Sigmoid colon (tissue), 7 donors: ENCODE data around the gene CFAP54. TPM values are rescaled to one million over a fixed set of nuclear protein-coding genes. Genes with fewer than 3 reads are reported as not detected.

ENCODE experiments used
- DNase-seq: peaks from one replicate; pipeline ENCODE4 v3.0.0-alpha.2; 2019
- H3K27ac ChIP-seq, 4 donors: fragments of 200-600 bp; sonication (generic); one replicate each; pipeline ENCODE4 v1.5.1; 2016 to 2019; ENCODE audit warnings: mild to moderate bottlenecking in 1 of 4
- H3K27me3 ChIP-seq, 3 donors: fragments of 200-600 bp; sonication (generic); one replicate each; pipeline ENCODE4 v1.5.1; 2019; ENCODE audit warnings: mild to moderate bottlenecking in 1 of 3
- H3K36me3 ChIP-seq, 4 donors: fragments of 200-600 bp; sonication (generic); one replicate each; pipeline ENCODE4 v1.5.1; 2016 to 2019
- H3K4me1 ChIP-seq, 4 donors: fragments of 200-600 bp; sonication (generic); one replicate each; pipeline ENCODE4 v1.5.1; 2017 to 2019
- H3K4me3 ChIP-seq, 4 donors: fragments of 200-600 bp; sonication (generic); one replicate each; pipeline ENCODE4 v1.5.1; 2017 to 2019; ENCODE audit warnings: mild to moderate bottlenecking in 2 of 4, moderate library complexity in 1 of 4
- H3K9me3 ChIP-seq, 4 donors: fragments of 200-600 bp in 3 of 4; sonication (generic) in 3 of 4; one replicate each; pipeline versions ENCODE4 v1.5.1 to v1.6.1; 2013 to 2019
- CTCF ChIP-seq, 4 experiments: fragments of 450-650 bp in 3 of 4; fragments of 200-600 bp in 1 of 4; IDR thresholded peaks; one replicate each; pipeline ENCODE4 v1.5.1; 2016 to 2019; ENCODE audit warnings: antibody characterized with exemption in 4 of 4, mild to moderate bottlenecking in 3 of 4, moderate library complexity in 2 of 4
- EP300 ChIP-seq, 4 donors: sonication (generic); formaldehyde crosslinking; IDR thresholded peaks; one replicate each; pipeline ENCODE4 v1.6.1; 2017; ENCODE audit warnings: antibody characterized with exemption in 4 of 4
- POLR2A ChIP-seq, 2 donors: fragments of 450-650 bp; IDR thresholded peaks; one replicate each; pipeline ENCODE4 v1.6.1; 2016; ENCODE audit warnings: antibody characterized with exemption in 2 of 2, mild to moderate bottlenecking in 2 of 2, moderate library complexity in 2 of 2
- POLR2AphosphoS5 ChIP-seq, 4 donors: sonication (generic); formaldehyde crosslinking; IDR thresholded peaks; one replicate each; pipeline ENCODE4 v1.6.1; 2017; ENCODE audit warnings: antibody characterized with exemption in 4 of 4
- WGBS, 2 donors: extraction: QIAGEN DNeasy Blood & Tissue Kit; methylation state at CpG; one replicate each; pipeline ENCODE4 v1.1.7; 2013; 5-methylcytosine and 5-hydroxymethylcytosine counted together
- intact Hi-C: fragments of 100-400 bp; cut with DNase I; formaldehyde crosslinking; loops from one replicate; pipeline ENCODE4 v1.15.1; 2023
- polyA plus RNA-seq, 3 donors: library from polyadenylated mRNA; stranded (reverse); fragments of 200-250 nt; gene quantifications; one replicate each; pipeline ENCODE4 v1.2.3, GENCODE V29; 2013
- total RNA-seq, 4 donors: library from RNA; depleted of rRNA; stranded (reverse); fragments of >200 nt; gene quantifications; one replicate each; pipeline ENCODE4 v1.1.0, GENCODE V29; 2016
- donor health status: healthy with polysubstance abuse.
- donor health status: Bipolar disorder and iron deficiency.
- donor health status: healthy.

CFAP54 gene
- total and polyA plus RNA-seq, 7 donors: 0.07 to 10.5 (median 3.1) TPM; not detected in 2

- no peaks in the 10 kb centered on the region for H3K4me1 ChIP-seq
- 52 to 77% methylated on average over 5 of the region's 5 CpGs for WGBS, 2 donors
- intact Hi-C loops: no loop called here
- H3K4me3 ChIP-seq: no peak overlapping the region
- no peak for DNase-seq
- no peak overlapping the region for H3K27ac ChIP-seq
- no peaks in the 10 kb centered on the region for H3K36me3 ChIP-seq
- no peaks in the 10 kb centered on the region for H3K9me3 ChIP-seq
- no peaks in the 10 kb centered on the region for H3K27me3 ChIP-seq
- TF ChIP-seq CTCF (IDR thresholded peaks at IDR 0.05): no peak
- TF ChIP-seq POLR2A (IDR thresholded peaks at IDR 0.05): no peak
- TF ChIP-seq POLR2AphosphoS5 (IDR thresholded peaks at IDR 0.05): no peak
- no peak for TF ChIP-seq EP300 (IDR thresholded peaks at IDR 0.05)
Measured at GRCh38 chr12:96472384-96472783, 17.0 kb upstream of the CFAP54 start.

- intact Hi-C loops: no loop called here
Measured at GRCh38 chr12:96473394-96474093, 15.8 kb upstream of the CFAP54 start.

GRCh38 chr12:96474206-96474605 lies 15.2 kb upstream of the CFAP54 start:
- no peaks in the 10 kb centered on the region for H3K36me3 ChIP-seq
- H3K27me3 ChIP-seq: no peaks in the 10 kb centered on the region
- no peak for DNase-seq
- 81 to 92% methylated on average over 4 of the region's 4 CpGs for WGBS, 2 donors
- no peaks in the 10 kb centered on the region for H3K9me3 ChIP-seq
- H3K4me1 ChIP-seq: no peaks in the 10 kb centered on the region
- H3K4me3 ChIP-seq: no peak overlapping the region
- no peak for TF ChIP-seq CTCF (IDR thresholded peaks at IDR 0.05)
- TF ChIP-seq EP300 (IDR thresholded peaks at IDR 0.05): no peak
- TF ChIP-seq POLR2AphosphoS5 (IDR thresholded peaks at IDR 0.05): no peak
- no peak for TF ChIP-seq POLR2A (IDR thresholded peaks at IDR 0.05)
- H3K27ac ChIP-seq: no peak overlapping the region
- intact Hi-C loops: no loop called here

More at GRCh38 chr12:96473394-96474093, 15.8 kb upstream of the CFAP54 start:
- Histone ChIP-seq H3K4me1 (no peaks in the 10 kb centered on the region), H3K27ac (no peak overlapping the region), H3K36me3 (no peaks in the 10 kb centered on the region), H3K9me3 (no peaks in the 10 kb centered on the region), H3K27me3 (no peaks in the 10 kb centered on the region), H3K4me3 (no peak overlapping the region)
- TF ChIP-seq EP300 (IDR thresholded peaks at IDR 0.05): no peak
- TF ChIP-seq POLR2AphosphoS5 (IDR thresholded peaks at IDR 0.05): no peak
- TF ChIP-seq POLR2A (IDR thresholded peaks at IDR 0.05): no peak
- no peak for TF ChIP-seq CTCF (IDR thresholded peaks at IDR 0.05)
- 70 to 75% methylated on average over 4 of the region's 4 CpGs for WGBS, 2 donors
- no peak for DNase-seq

- Histone ChIP-seq H3K4me1 (no peaks in the 10 kb centered on the region), H3K9me3 (no peaks in the 10 kb centered on the region), H3K27me3 (no peaks in the 10 kb centered on the region), H3K36me3 (no peaks in the 10 kb centered on the region), H3K4me3 (no peak overlapping the region), H3K27ac (no peak overlapping the region)
- TF ChIP-seq POLR2A (IDR thresholded peaks at IDR 0.05) (no peak), EP300 (IDR thresholded peaks at IDR 0.05) (no peak), POLR2AphosphoS5 (IDR thresholded peaks at IDR 0.05) (no peak), CTCF (IDR thresholded peaks at IDR 0.05) (no peak)
- DNase-seq: no peak
- intact Hi-C loops: no loop called here
- WGBS, 2 donors: 51 to 65% methylated on average over 3 of the region's 3 CpGs
Measured at GRCh38 chr12:96478011-96478410, 11.4 kb upstream of the CFAP54 start.

- Histone ChIP-seq H3K27me3 (no peaks in the 10 kb centered on the region), H3K36me3 (no peaks in the 10 kb centered on the region), H3K27ac (no peak overlapping the region), H3K4me3 (no peak overlapping the region), H3K9me3 (no peaks in the 10 kb centered on the region), H3K4me1 (no peaks in the 10 kb centered on the region)
- TF ChIP-seq CTCF (IDR thresholded peaks at IDR 0.05) (no peak), POLR2AphosphoS5 (IDR thresholded peaks at IDR 0.05) (no peak)
- 91 to 94% methylated on average over 5 of the region's 5 CpGs for WGBS, 2 donors
- DNase-seq: no peak
- intact Hi-C loops: no loop called here
Measured at GRCh38 chr12:96482086-96482485, 7.3 kb upstream of the CFAP54 start.
